ENCODE results near the gene ANO8.
"Not testable (repeated sequence)": the region's sequence is repeated elsewhere in the genome, so short reads cannot be mapped to it uniquely, and the experiment has no call there.

The ANO8 gene

DNA sequence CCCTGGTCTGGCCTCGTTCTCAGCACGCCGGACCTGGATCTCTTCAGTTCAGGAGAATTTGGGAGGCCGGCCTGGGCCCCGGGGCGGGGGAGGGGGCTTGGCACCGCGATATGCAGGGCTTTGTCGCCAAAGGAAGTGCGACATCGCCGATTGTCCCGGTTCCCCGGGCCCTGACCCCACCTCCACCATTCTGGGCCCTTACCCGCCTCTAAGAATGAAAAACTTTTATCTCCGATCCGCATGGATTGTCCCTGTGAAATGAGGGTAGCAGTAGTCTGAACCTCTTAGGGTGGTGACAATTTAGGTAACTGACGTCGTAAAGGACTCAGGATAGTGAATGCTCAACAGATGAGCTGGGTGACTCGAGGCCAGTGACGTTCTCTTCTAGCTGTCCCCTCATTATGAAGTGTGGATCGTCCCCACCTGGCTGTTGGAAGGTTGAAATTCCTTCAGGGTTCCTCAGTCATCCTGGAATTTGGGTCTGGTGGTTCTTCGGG, 24.6 kb downstream of the ANO8 start:
- no peak for DNase-seq (ENCODE audit: low read depth)

DNA sequence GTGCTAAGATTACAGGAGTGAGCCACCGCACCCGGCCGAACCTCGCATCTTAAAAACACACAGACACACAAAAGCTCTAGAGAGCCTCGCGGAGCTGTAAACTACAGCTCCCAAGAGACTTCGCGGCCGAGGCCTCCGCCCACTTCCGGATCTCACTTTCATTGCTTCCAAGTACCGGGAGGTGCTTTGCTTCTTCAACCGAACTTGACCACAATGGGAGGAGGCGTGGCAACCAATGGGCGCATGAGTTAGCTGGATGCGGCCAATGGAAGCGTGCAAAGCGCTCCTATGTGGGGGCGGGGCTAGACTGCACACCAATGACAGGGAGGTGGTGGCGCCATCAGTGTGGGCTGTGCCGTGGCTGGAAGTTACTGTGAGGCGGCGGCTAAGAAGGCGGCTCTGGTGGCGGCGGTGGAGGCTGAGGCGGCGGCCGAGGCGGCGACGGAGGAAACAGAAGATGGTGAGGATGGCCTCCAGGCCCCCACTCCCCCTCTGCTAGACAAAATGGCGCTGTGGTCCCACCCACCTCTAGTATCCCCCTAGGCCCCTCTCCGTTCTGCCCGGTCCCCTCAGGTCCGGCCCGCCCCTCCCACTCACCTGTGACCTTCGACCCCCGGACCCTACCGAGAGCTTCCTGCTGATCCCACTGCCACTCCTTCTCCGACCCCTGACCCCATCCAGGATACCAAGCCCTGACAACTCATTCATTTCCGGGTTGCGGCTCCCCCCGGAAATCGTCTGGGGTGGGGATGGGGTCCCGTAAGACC, 25.3 kb downstream of the ANO8 start, which contains the start of gene DDA1:
Gene DDA1 (plus strand): TSS at position 366 of the 767 bp plus-strand sequence. CDS start 92 bp downstream, at position 458.
- DNase-seq (ENCODE audit: low read depth) = peak; percentile 100

DNA sequence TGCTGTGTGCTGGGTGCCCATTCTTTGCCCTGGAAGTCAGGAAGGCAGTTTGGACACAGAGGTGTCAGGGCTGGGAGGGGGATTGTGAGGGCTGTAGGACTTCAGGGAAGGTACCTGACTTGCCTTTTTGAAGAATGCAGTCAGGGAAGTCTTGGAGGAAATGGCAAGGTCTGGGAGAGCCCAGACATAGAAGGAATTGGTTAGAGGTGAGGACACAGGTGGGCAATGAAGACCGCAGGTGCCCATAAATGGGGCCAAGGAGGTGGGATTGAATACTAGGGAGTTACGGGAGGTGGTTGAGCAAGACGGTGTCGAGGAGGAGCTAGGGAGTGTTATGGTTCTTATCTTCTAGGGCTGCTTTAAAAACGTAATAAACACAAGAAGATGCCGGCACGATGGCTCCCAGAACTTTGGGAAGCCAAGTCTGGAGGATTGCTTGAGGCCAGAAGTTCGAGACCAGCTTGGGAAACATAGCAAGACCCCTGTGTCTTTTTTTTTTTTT, 26.7 kb downstream of the ANO8 start:
- no peak for DNase-seq (ENCODE audit: low read depth)

DNA sequence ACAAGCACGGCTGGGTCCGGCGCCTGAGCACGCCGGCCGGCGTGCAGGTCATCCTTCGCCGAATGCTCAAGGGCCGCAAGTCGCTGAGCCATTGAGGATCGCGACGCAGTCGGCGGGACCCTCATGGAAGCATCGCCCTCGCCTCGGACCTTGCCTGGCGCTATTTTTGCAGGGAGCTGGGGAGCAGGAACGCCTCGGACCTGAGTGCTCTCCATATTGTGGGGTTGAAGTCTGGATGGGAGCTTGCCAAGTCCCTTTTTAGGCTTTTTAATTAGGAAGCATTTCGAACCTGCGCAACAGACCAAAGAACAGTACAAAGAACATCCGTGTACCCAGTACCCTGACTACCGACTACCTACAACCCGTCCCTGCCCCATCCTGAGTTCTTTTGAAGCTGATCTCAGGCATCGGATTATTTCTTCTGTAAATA, 28.4 kb downstream of the ANO8 start:
- no peak for DNase-seq (ENCODE audit: low read depth)

DNA sequence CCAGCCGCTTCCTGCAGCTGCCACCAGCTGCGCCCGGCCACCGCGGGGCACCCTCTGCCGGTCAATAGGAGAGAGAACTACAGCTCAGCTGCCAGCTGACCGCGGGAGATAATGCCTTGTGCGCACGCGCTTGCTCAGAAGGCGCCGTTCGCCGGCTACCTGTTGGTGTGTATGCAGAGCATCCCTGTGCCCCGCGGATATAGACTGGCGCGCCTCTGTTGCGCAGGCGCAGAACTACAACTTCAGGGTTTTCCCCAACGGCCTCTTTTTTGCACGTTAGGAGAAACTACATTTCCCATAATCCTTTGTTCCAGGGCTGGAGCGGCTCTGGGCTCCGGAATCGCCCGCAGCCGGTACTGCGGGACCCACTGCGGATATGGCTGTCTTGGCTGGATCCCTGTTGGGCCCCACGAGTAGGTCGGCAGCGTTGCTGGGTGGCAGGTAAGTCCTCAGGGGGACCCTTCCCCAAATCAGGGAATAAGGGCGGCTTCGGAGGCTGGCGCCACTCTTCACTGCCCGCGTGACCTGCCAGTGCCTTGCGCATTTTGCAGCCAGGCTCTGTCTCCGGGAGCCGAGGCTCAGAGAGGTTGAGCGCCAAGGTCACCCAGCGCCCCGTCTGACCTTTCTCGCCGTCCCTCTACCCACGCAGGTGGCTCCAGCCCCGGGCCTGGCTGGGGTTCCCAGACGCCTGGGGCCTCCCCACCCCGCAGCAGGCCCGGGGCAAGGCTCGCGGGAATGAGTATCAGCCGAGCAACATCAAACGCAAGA, 29.0 kb downstream of the ANO8 start, which contains the start of gene MRPL34:
Gene MRPL34 (plus strand): TSS at position 356 of the 768 bp plus-strand sequence. CDS start 21 bp downstream, at position 377.
- peak; percentile 97 for DNase-seq (ENCODE audit: low read depth)

DNA sequence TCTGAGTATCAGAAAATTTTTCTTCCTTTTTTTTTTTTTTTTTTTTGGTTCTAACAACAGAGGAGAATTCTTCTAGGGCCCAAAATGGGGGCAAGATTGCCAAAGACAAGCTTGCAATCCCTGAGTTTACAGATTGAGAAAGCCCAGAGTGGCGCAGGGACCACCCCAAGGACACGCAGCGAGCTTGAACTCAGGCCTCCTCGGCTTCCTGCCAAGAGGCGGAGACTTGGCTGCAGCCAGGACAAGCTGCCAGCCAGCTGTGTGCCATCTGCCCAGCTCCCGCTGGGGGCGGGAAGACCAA, 29.5 kb downstream of the ANO8 start:
- DNase-seq (ENCODE audit: low read depth) = no peak

DNA sequence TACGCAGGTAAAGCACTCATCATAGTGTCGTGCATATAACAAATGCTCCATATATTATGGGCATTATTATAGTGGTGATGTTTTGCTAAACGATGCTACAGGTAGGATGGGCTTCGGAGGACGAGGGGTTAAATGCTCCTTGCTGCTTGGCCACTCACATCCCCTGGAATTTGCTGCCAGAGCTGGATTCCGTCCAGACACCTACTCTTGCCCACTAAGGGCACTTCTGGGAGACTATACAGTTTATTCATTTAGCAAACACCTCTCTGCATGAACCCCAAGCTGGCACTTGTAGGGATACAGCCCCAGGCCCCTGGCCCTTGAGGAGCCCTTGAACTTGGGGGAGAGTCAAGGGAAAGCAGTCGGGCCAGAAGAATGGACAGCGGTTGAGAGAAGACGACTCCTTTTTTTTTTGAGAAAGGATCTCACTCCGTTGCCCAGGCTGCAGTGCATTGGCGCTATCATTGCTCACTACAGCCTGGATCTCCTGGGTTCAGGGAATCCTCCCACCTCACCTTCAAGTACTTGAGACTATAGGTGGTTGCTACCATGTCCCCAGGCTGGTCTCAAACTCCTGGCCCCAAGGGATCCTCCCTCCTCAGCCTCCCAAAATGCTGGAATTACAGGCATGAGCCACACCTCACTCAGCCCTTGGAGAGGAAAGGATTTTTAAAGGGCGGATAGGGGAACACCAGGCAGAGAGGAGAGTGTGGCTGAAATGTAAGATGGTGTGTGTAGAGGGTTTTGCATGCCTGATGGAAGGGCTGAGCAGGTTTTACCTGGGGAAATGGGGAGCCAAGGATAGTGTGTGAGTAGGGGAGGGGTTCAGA, 30.1 kb downstream of the ANO8 start:
- no peak for DNase-seq (ENCODE audit: low read depth)

DNA sequence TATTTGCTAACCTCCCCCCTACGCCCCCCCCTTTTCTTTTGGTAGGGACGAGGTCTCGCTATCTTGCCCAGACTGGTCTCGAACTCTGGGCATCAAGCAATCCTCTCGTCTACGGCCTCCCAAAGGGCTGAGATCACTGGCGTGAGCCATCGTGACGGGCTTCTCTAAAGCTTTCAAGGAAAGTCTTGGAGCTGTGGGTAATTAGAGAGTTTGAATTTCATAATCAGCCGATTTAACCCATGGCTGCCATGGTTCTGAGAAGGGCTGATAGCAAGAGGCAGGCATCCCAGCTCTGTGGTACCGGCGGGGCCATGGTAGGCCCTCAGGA, 30.8 kb downstream of the ANO8 start:
- no peak for DNase-seq (ENCODE audit: low read depth)

DNA sequence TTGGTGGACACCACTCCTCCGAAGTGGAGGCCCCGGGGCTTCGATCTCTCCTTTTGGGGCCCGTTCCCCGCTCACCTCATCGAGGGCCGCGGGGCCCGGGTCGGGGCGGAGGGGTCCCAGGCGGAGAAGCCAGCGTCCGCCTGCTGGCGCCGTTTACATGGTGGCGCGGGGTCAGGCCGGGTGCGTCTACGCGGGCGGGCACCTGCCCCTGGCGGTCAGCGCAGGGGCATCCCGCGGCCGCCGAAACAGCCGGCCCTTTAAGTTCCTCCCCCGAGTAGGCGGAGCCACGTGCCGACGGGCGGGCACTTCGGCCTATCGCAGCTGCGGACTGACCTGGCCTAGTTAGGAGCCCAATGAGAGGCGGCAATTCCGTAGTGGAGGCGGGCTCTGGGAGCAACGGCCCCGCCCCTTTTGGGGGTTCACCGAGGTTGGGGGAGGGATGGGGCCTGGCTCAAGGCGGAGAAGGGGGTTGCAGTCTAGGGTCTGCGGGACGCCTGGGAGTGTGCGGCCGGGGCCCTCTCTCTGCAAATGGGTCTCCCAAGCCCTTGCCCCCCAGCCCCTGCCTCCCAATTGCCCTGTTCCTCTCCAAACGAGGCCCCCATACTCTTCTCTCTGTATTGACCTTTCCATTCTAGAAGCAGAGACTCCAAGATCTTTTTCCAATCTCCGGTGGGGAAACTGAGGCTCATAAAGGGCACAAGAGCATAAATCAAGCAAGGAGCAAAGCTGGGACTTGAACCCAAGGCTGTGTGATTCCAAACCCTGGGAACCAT, 31.3 kb downstream of the ANO8 start, which contains the start of gene ABHD8:
Gene ABHD8 (minus strand): TSS at position 259 of the 773 bp plus-strand sequence. CDS start 1,809 bp downstream, outside the sequence.
- DNase-seq (ENCODE audit: low read depth) = peak; percentile 95

DNA sequence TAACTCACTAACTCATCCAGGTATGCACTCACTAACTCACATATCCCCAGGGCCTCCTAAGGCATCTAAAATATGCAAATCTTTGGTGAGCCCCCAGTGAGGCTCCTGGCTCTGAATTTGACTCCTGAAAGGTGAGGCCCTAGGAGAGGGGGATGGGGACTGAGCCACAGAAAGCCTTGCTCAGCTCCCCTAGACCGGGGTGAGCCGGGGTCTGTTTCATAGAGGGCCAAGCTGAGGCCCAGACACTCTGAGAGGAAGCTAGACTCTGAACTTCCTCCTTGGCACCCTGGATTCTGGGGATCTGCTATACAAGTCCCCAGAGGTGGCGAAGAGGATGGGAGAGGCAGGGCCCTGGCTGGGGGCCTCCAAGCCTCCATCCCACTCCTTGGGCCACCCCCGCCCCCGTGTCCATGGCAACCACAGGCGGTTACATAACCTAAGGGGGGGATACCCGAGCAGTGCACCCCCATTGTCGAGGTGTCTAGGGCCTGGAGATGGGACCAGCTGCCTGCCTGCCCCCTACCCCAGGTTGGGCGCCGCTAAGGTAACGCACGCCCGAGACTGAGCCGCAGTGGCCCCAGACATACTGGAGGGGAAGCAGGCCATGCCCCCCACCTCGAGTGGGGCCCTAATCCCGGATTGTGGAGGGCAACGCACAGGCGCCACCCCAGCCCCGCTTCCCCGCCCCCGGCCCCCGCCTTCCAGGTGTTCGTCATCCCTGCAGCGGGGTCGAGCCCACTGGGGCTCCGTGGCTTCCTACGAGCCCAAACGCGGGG, 32.1 kb downstream of the ANO8 start:
- no peak for DNase-seq (ENCODE audit: low read depth)

DNA sequence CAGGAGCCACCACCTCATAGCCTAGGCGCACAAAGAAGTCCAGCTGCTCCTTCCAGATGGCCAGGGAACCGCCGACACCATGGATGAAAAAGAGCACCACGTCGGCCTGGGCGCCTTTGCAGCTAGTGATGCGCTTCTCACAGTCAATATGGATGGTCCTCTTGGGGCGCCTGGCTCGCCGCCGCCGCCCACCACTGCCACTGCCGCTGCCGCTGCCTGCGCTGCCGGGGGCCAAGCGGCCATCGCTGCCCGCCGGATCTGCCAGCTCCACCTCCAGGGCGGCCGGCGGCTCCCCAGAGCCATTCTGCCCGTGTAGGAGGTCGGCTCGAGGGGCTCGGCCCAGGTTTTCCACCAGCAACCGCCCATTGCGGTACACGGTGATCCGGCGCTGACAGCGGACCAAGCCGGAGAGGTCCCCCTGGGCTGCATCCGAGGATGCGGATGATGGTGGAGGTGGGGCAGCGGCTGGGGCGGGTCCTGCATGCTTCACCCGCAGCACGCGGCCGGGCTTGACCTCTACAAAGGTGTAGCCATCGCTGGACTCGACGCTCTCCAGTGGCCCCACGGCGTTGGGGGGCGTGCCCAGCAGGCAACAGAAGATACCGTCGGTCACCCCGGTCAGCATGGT, 33.5 kb downstream of the ANO8 start:
- DNase-seq (ENCODE audit: low read depth) = no peak

DNA sequence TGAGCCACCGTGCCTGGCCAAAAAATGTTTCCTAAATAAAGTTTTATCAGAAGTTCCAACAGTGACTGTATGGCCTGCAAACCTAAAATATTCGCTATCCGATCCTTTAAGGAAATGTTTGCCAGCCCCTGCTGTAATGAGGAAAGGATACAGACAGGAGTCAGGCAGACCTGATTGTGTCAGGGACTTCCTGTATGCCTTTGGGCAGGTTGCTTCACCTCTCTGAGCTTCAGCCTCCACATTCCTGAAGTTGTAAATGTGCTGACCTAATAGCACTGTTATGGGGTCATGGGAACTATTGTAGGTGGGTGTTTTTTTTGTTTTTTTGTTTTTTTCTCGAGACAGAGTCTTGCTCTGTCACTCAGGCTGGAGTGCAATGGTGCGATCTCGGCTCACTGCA, 37.7 kb downstream of the ANO8 start:
- DNase-seq (ENCODE audit: low read depth) = peak; percentile 50

DNA sequence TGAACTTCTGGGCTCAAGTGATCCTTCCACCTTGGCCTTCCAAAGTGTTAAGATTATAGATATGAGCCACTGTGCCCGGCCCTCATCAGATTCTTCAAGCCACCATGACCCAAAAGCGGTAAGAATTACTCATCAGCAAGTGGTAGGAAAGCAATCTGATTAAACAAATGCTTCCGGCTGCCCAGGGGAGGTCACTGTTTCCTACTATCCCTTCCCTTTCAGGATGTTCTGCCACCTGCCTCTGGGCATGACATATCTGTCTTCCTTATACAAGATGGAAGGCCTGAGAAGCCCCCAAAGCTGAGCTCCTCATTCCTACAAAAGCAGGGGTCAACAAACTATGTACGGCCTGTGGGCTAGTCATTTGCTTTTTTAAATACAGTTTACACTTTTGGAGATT, 38.4 kb downstream of the ANO8 start:
- peak; percentile 67 for DNase-seq (ENCODE audit: low read depth)

DNA sequence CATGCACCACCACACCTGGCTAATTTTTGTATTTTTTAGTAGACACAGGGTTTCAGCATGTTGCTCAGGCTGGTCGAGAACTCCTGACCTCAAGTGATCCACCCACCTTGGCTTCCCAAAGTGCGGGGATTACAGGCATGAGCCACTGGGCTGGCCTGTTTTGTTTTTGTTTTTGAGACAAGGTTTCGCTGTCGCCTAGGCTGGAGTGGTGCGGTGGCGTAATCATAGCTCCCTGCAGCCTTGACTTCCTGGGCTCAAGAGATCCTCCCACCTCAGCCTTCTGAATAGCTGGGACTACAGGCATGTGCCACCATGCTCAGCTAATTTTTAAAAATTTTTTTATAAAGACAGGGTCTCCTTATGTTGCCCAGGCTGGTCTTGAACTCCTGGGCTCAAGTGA, 39.1 kb downstream of the ANO8 start:
- not testable (repeated sequence) for DNase-seq (ENCODE audit: low read depth)

DNA sequence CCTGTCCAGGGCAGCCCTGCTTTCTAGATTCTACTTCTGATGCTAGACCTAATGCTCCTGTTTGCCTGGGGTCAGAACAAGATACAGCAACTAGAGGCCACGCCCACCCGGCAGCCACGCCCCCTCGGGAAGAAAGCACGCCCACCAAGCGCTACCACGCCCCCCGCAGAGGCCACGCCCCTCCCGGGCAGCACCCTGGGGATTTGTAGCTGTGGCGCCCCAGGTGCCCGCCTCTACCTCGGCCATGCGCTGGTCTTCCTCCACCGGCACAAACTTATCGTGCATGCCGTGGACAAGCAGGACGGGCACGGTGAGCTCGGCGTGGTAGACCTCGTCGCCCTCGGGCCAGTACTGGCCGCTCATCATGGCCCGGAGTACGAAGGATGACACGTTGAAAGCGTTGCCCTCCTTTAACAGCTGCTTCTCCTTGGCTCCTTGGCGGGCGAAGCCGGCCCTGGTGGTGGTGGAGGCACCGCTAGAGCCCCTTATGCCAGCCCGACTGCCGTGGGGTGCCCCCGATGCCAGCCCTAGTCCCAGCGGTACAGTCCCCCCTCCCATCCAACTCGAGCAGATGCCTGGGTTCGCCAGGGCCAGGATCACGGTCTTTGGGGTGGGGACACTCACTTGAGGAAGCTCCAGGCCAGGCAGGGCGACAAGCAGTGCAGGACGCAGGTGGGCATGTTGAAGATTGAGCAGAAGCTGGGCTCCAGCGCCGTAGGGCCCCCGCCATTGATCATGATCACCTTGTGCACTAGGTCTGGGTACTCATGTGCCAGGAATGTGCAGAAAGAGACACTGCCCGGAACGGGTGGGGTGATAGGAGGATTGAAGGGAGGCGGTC, 40.4 kb downstream of the ANO8 start:
- DNase-seq (ENCODE audit: low read depth) = peak; percentile 18

DNA sequence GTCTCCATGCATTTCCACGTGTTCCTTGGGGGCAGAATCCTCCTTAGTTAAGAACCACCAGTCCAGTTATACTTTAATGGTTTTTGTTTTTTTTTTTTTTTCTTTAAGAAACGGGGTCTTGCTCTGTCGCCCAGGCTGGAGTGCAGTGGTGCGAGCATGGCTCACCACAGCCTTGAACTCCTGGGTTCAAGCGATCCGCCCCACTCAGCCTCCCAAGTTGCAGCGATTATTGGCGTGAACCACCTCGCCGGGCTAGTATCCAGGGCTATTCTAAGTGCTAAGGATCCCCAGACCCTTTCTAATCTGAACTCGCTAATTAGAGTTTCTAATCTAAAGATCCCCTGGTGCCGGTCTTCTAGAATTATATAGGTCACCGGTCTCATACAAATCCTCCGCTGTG, 41.0 kb downstream of the ANO8 start:
- no peak for DNase-seq (ENCODE audit: low read depth)

DNA sequence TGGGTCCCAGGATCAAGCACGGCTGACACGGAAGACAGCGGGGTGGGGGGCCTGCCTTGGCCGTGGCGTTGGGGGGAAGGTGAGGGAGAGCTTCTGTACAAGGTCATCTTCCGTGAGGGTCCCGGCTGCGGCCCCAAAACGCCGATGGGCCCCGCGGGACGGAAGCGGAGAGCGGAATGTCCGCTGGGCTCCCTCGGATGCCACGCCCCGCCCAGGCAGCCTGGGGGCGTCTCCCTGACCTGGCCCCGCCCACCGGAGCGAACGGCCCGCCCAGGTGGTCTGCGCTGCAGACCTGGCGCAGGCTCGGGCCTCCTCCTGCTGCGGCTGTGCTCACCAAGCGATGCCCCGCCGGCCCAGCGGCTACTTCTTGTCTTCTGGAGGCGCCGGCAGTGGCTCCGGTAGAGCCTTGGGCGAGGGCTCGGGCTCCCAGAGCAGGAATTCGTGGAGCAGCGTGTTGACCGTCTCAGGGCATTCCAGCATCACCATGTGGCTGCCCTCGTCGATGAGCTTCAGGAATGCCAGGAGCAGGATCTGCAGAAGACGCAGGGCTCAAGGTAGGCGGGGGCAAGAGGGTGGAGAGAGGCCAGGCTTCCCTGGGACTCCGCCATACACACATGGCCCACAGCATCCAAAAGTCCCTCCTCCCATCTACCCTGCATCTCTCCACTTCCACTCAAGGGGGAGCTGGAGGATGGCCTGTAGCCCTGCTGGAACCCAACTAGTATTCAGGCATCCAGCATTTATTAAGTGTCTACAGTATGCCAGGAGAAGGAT, 42.2 kb downstream of the ANO8 start:
- DNase-seq (ENCODE audit: low read depth) = peak; percentile 88

DNA sequence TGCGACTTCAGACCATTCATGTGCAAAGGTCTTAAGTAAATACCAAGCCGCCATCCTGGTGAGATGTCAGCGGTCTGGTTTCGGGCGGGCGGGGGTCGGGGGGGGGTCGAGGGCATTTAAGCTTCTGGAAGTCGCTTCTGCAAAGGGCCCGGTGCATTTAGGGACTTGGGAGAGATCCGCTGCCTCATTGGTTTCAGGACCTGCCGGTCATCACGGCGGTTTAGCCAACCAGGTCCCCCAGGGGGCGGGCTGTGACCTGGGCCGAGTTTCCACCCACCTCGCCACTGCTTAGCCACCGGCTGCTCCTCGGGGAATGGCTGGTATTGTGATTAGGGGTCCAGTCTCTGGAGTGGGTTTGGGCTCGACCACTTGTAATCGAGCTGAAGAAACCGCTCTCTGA, 45.2 kb downstream of the ANO8 start:
- DNase-seq (ENCODE audit: low read depth) = peak; percentile 90
